Measurements from ENCODE around the gene PARP4. TPM values are rescaled to one million over a fixed set of nuclear protein-coding genes. Genes with fewer than 3 reads are reported as not detected.

The PARP4 gene
- total RNA-seq, 2 donors from 2014 or later: 35.7 to 51.8 TPM

DNA sequence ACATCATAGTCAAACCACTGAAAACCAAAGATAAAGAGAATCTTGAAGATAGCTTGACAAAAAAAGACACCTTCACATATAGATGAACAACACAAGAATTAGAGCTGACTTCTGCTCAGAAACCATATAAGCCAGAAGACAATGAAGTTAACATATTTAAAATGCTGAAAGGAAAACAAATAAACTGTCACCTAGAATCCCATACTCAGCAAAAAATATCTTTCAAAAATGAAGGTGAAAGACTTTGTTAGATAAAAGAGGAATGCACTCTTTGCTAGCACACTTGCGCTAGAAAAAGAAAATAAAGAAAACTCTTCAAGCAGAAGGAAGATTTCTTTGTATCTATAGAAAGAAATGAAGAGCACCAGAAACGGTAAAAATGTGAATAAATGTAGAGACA lies 49.5 kb downstream of the PARP4 start:
- peaks cover 56% of the 10 kb centered on the region for H3K36me3 Mint-ChIP-seq (ENCODE audit: low read depth)
- no peak overlapping the region for H3K27ac Mint-ChIP-seq
- H3K4me1 Mint-ChIP-seq: peaks cover 24% of the 10 kb centered on the region
- no peak overlapping the region for H3K27ac ChIP-seq (ENCODE audit: low read depth, low read length)
- peaks cover 5% of the 10 kb centered on the region for H3K9me3 Mint-ChIP-seq
- H3K36me3 ChIP-seq (ENCODE audit: control insufficient read depth, insufficient read depth, low read length): peaks cover 52% of the 10 kb centered on the region
- DNase-seq: no peak
- no peak overlapping the region for H3K4me3 Mint-ChIP-seq
- H3K27me3 Mint-ChIP-seq (ENCODE audit: insufficient read depth): no peaks in the 10 kb centered on the region
- H3K9ac ChIP-seq (ENCODE audit: extremely low read depth, low read length, poor library complexity, severe bottlenecking): no peak overlapping the region
- TF ChIP-seq, protein P1, sequence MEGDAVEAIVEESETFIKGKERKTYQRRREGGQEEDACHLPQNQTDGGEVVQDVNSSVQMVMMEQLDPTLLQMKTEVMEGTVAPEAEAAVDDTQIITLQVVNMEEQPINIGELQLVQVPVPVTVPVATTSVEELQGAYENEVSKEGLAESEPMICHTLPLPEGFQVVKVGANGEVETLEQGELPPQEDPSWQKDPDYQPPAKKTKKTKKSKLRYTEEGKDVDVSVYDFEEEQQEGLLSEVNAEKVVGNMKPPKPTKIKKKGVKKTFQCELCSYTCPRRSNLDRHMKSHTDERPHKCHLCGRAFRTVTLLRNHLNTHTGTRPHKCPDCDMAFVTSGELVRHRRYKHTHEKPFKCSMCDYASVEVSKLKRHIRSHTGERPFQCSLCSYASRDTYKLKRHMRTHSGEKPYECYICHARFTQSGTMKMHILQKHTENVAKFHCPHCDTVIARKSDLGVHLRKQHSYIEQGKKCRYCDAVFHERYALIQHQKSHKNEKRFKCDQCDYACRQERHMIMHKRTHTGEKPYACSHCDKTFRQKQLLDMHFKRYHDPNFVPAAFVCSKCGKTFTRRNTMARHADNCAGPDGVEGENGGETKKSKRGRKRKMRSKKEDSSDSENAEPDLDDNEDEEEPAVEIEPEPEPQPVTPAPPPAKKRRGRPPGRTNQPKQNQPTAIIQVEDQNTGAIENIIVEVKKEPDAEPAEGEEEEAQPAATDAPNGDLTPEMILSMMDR (conservative IDR thresholded peaks at IDR 0.05): no peak
- peak overlapping the region; percentile 1 for H3K4me3 ChIP-seq (ENCODE audit: low read length)
- 67% methylated on average over 1 of the region's 2 CpGs; no CpG with 5 or more reads in 1 of the 2 experiments for WGBS, 2 experiments (ENCODE audit: insufficient coverage in 1 of 2, insufficient read length in 1 of 2)
- H3K9me3 ChIP-seq (ENCODE audit: control insufficient read depth, low read length): peaks cover 10% of the 10 kb centered on the region
- peaks cover 11% of the 10 kb centered on the region for H3K4me1 ChIP-seq (ENCODE audit: control insufficient read depth, insufficient read depth, low read length)
- H3K27me3 ChIP-seq (ENCODE audit: control insufficient read depth, insufficient read depth, low read length, poor library complexity, severe bottlenecking): no peaks in the 10 kb centered on the region

DNA sequence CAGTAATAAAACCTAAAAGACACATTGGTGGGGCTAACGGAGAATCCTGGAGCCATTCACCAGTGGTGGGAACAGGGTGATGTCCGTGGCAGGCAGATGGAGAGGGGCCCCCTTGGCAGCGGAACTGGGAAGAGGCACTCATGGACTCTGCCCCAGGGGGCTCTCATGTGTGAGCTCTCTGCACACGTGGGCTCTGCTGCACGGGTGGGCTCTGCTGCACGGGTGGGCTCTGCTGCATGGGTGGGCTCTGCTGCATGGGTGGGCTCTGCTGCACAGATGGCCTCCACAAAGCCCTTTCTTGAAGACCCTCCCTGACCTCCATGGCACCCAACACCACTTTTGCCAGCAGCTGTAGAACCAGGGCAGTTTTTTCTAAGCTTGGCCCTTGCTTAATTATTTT lies 52.3 kb downstream of the PARP4 start:
- H3K4me1 Mint-ChIP-seq: peaks cover 24% of the 10 kb centered on the region
- H3K27me3 Mint-ChIP-seq (ENCODE audit: insufficient read depth): no peaks in the 10 kb centered on the region
- TF ChIP-seq, protein P1 (conservative IDR thresholded peaks at IDR 0.05): no peak
- no peak overlapping the region for H3K27ac Mint-ChIP-seq
- H3K27me3 ChIP-seq (ENCODE audit: control insufficient read depth, insufficient read depth, low read length, poor library complexity, severe bottlenecking): no peaks in the 10 kb centered on the region
- DNase-seq: no peak
- no peak overlapping the region for H3K4me3 Mint-ChIP-seq
- peaks cover 11% of the 10 kb centered on the region for H3K4me1 ChIP-seq (ENCODE audit: control insufficient read depth, insufficient read depth, low read length)
- H3K4me3 ChIP-seq (ENCODE audit: low read length): no peak overlapping the region
- H3K9me3 ChIP-seq (ENCODE audit: control insufficient read depth, low read length): peaks cover 10% of the 10 kb centered on the region
- WGBS, 2 experiments (ENCODE audit: insufficient coverage in 1 of 2, insufficient read length in 1 of 2): 78 to 87% methylated on average over 3 to 6 of the region's 6 CpGs
- H3K27ac ChIP-seq (ENCODE audit: low read depth, low read length): no peak overlapping the region
- H3K9me3 Mint-ChIP-seq: peaks cover 5% of the 10 kb centered on the region
- peaks cover 61% of the 10 kb centered on the region for H3K36me3 ChIP-seq (ENCODE audit: control insufficient read depth, insufficient read depth, low read length)
- H3K36me3 Mint-ChIP-seq (ENCODE audit: low read depth): peaks cover 55% of the 10 kb centered on the region
- no peak overlapping the region for H3K9ac ChIP-seq (ENCODE audit: extremely low read depth, low read length, poor library complexity, severe bottlenecking)

DNA sequence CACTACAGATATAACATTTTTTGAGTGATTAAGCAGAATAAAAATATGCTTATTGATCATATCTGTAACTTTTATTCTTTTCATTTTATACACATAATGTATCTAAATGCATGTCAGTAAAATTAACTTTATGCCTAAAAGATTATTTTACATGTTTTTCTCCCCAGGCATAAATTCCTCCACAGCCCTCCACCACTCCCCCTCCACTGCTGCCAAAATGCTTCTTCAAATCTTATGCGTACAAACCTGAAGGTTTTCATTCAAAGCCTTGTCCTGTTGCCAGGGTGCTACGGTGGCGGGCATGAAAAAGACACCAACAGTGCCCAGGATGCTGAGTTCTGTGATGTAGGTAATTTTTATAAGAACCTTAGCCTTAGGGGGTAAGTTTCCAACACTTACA lies 52.9 kb downstream of the PARP4 start:
- peaks cover 27% of the 10 kb centered on the region for H3K4me1 Mint-ChIP-seq
- H3K9me3 Mint-ChIP-seq: peaks cover 5% of the 10 kb centered on the region
- H3K36me3 Mint-ChIP-seq (ENCODE audit: low read depth): peaks cover 55% of the 10 kb centered on the region
- Histone ChIP-seq H3K9ac (ENCODE audit: extremely low read depth, low read length, poor library complexity, severe bottlenecking) (no peak overlapping the region), H3K36me3 (ENCODE audit: control insufficient read depth, insufficient read depth, low read length) (peaks cover 65% of the 10 kb centered on the region), H3K9me3 (ENCODE audit: control insufficient read depth, low read length) (peaks cover 10% of the 10 kb centered on the region), H3K27me3 (ENCODE audit: control insufficient read depth, insufficient read depth, low read length, poor library complexity, severe bottlenecking) (no peaks in the 10 kb centered on the region), H3K27ac (ENCODE audit: low read depth, low read length) (no peak overlapping the region), H3K4me3 (ENCODE audit: low read length) (no peak overlapping the region), H3K4me1 (ENCODE audit: control insufficient read depth, insufficient read depth, low read length) (peaks cover 11% of the 10 kb centered on the region)
- no peak overlapping the region for H3K27ac Mint-ChIP-seq
- DNase-seq: no peak
- 94 to 98% methylated on average over 2 to 3 of the region's 3 CpGs for WGBS, 2 experiments (ENCODE audit: insufficient coverage in 1 of 2, insufficient read length in 1 of 2)
- no peak overlapping the region for H3K4me3 Mint-ChIP-seq
- H3K27me3 Mint-ChIP-seq (ENCODE audit: insufficient read depth): no peaks in the 10 kb centered on the region
- TF ChIP-seq, protein P1 (conservative IDR thresholded peaks at IDR 0.05): no peak

All from endodermal cell (in vitro differentiated cells).